ENCODE measurements around the gene RHAG. TPM values are rescaled to one million over a fixed set of nuclear protein-coding genes. Genes with fewer than 3 reads are reported as not detected.
"Not testable (repeated sequence)": the region's sequence is repeated elsewhere in the genome, so short reads cannot be mapped to it uniquely, and the experiment has no call there.

Gene RHAG
- polyA plus RNA-seq = not detected

- H3K9me3 Mint-ChIP-seq = peaks cover 0 to 8% (median 4%) of the 10 kb centered on the region in 6 donors
- H3K27me3 Mint-ChIP-seq (ENCODE audit: low read depth in 3 of 3) = peaks cover 0 to 2% (median 0%) of the 10 kb centered on the region in 3 donors
- H3K4me1 Mint-ChIP-seq = no peaks in the 10 kb centered on the region
- H3K4me3 Mint-ChIP-seq = no peak within 1 kb of the TSS
- no peak for DNase-seq
- H3K36me3 Mint-ChIP-seq = no peaks in the 10 kb centered on the region
- H3K27ac Mint-ChIP-seq = no peak within 1 kb of the TSS
Observed at GRCh38 chr6:49636713-49637349, at the start of gene RHAG. RHAG (minus strand) TSS chr6:49636839; CDS start chr6:49636812, 27 bp downstream.

- Mint-ChIP-seq H3K27ac (no peak overlapping the region), H3K27me3 (ENCODE audit: low read depth in 3 of 3) (no peaks in the 10 kb centered on the region), H3K36me3 (no peaks in the 10 kb centered on the region), H3K4me1 (no peaks in the 10 kb centered on the region), H3K9me3 (peaks cover 3 to 9% (median 5%) of the 10 kb centered on the region in 6 donors), H3K4me3 (no peak overlapping the region)
- DNase-seq = no peak
Observed at GRCh38 chr6:49676671-49677281, 40.1 kb upstream of the RHAG start.

DNA sequence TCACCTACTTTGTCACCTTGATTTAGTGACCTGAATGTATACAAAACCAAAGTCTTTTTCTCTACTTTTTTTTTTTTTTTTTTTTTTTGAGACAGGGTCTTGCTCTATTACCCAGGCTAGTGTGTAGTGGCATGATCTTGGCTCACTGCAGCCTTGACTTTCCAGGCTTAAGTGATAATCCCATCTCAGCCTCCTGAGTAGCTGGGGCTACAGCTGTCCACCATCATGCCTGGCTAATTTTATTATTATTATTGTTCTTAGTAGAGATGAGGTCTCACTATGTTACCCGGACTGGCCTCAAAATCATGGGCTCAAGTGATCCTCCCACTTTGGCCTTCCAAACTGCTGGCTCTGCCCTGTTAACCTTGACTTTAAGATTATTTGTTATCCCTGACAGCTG, 39.2 kb upstream of the RHAG start:
- DNase-seq = no peak
- Mint-ChIP-seq H3K4me1 (no peaks in the 10 kb centered on the region), H3K4me3 (no peak overlapping the region), H3K36me3 (no peaks in the 10 kb centered on the region), H3K9me3 (peaks cover 3 to 16% (median 8%) of the 10 kb centered on the region in 6 donors), H3K27me3 (ENCODE audit: low read depth in 3 of 3) (no peaks in the 10 kb centered on the region), H3K27ac (no peak overlapping the region)

GRCh38 chr6:49668083-49668511, 31.5 kb upstream of the RHAG start:
- no peak overlapping the region for H3K4me3 Mint-ChIP-seq
- no peak for DNase-seq
- H3K27ac Mint-ChIP-seq = no peak overlapping the region
- H3K9me3 Mint-ChIP-seq = peaks cover 2 to 20% (median 11%) of the 10 kb centered on the region in 6 donors
- peaks cover 0 to 3% (median 0%) of the 10 kb centered on the region in 3 donors for H3K36me3 Mint-ChIP-seq
- peaks cover 0 to 2% (median 2%) of the 10 kb centered on the region in 3 donors for H3K27me3 Mint-ChIP-seq (ENCODE audit: low read depth in 3 of 3)
- H3K4me1 Mint-ChIP-seq = no peaks in the 10 kb centered on the region

GRCh38 chr6:49666930-49667757, 30.5 kb upstream of the RHAG start:
- Mint-ChIP-seq H3K36me3 (peaks cover 0 to 3% (median 0%) of the 10 kb centered on the region in 3 donors), H3K4me3 (no peak overlapping the region), H3K4me1 (no peaks in the 10 kb centered on the region), H3K27ac (no peak overlapping the region), H3K9me3 (peaks cover 2 to 18% (median 11%) of the 10 kb centered on the region in 6 donors), H3K27me3 (ENCODE audit: low read depth in 3 of 3) (peaks cover 0 to 2% (median 2%) of the 10 kb centered on the region in 3 donors)
- no peak for DNase-seq

DNA sequence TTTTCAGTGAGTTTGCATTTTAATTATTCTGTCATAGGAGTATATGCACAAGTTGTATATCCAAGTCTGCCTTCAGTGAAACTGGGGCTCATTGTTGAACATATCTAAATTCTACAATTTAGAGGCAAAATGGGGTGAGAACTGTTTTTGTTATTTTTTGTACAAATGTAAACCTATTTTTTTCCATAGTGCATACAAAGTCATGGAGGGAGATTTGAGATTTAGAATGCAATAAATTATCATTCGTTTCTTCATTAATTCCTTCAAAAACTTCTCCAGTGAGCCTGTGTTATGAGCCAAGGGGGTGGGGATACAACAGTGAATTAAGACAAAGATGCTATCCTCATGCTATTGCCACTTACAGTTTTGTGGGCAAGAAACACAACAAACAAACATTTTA, 29.8 kb upstream of the RHAG start:
- H3K36me3 Mint-ChIP-seq = peaks cover 0 to 3% (median 0%) of the 10 kb centered on the region in 3 donors
- no peak overlapping the region for H3K4me3 Mint-ChIP-seq
- H3K9me3 Mint-ChIP-seq = peaks cover 2 to 15% (median 12%) of the 10 kb centered on the region in 6 donors
- no peaks in the 10 kb centered on the region for H3K4me1 Mint-ChIP-seq
- peaks cover 0 to 2% (median 2%) of the 10 kb centered on the region in 3 donors for H3K27me3 Mint-ChIP-seq (ENCODE audit: low read depth in 3 of 3)
- H3K27ac Mint-ChIP-seq = no peak overlapping the region
- no peak for DNase-seq

DNA sequence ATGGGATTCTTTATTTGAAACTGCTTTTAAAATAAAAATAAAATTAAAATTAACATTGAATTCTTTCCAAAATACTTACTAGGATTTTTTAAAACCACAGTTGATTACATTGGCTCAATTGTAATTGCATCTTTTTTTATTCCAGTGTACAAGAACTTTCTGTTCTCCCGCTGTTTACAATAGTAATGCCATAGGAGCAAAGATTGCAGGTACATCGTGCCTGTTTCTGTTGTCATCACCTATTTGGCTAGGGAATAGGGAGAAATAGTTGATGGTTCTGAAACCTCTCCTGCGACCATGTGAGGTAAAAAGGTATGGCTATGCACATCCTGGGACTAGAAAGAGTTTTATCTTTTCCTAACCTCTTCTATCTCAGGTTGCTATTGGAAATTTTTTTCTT, 28.2 kb upstream of the RHAG start:
- Mint-ChIP-seq H3K36me3 (peaks cover 0 to 3% (median 0%) of the 10 kb centered on the region in 3 donors), H3K9me3 (peaks cover 0 to 17% (median 8%) of the 10 kb centered on the region in 6 donors), H3K4me1 (no peaks in the 10 kb centered on the region), H3K27ac (no peak overlapping the region), H3K4me3 (no peak overlapping the region), H3K27me3 (ENCODE audit: low read depth in 3 of 3) (peaks cover 0 to 2% (median 2%) of the 10 kb centered on the region in 3 donors)
- no peak for DNase-seq

- H3K36me3 Mint-ChIP-seq; H3K4me1 Mint-ChIP-seq; DNase-seq; H3K27me3 Mint-ChIP-seq (ENCODE audit: low read depth in 3 of 3); H3K4me3 Mint-ChIP-seq; H3K27ac Mint-ChIP-seq: not testable (repeated sequence)
- peaks cover 2 to 17% (median 8%) of the 10 kb centered on the region in 6 donors for H3K9me3 Mint-ChIP-seq
Observed at GRCh38 chr6:49664054-49664453, 27.4 kb upstream of the RHAG start.

- DNase-seq = no peak
- Mint-ChIP-seq H3K36me3 (peaks cover 0 to 3% (median 0%) of the 10 kb centered on the region in 3 donors), H3K27me3 (ENCODE audit: low read depth in 3 of 3) (peaks cover 0 to 4% (median 2%) of the 10 kb centered on the region in 3 donors), H3K4me1 (no peaks in the 10 kb centered on the region), H3K4me3 (no peak overlapping the region), H3K27ac (no peak overlapping the region), H3K9me3 (peaks cover 3 to 21% (median 9%) of the 10 kb centered on the region in 6 donors)
Observed at GRCh38 chr6:49662892-49663261, 26.2 kb upstream of the RHAG start.

GRCh38 chr6:49662231-49662891, 25.7 kb upstream of the RHAG start:
- Mint-ChIP-seq H3K9me3 (peaks cover 3 to 21% (median 9%) of the 10 kb centered on the region in 6 donors), H3K27me3 (ENCODE audit: low read depth in 3 of 3) (peaks cover 0 to 4% (median 2%) of the 10 kb centered on the region in 3 donors), H3K27ac (no peak overlapping the region), H3K4me3 (no peak overlapping the region), H3K4me1 (no peaks in the 10 kb centered on the region), H3K36me3 (peaks cover 0 to 3% (median 0%) of the 10 kb centered on the region in 3 donors)
- no peak for DNase-seq

DNA sequence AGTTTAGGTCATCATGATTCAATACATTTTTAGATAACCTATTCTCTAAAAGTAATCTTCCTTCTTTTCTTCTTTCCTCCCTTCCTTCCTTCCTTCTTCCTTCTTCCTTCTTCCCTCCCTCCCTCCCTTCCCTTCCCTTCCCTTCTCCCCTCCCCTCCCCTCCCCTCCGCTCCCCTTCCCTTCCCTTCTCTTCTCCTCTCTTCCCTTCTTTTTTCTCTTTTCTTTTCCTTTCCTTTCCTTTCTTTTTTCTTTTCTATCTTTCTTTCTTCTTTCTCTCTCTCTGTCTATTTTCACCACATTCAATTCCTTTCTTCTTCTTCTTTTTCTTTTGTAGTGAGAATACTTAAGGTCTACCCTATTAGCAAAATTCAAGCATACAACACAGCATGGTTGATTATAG, 17.3 kb upstream of the RHAG start:
- H3K4me1 Mint-ChIP-seq = no peaks in the 10 kb centered on the region
- peaks cover 0 to 4% (median 0%) of the 10 kb centered on the region in 3 donors for H3K27me3 Mint-ChIP-seq (ENCODE audit: low read depth in 3 of 3)
- DNase-seq = no peak
- H3K4me3 Mint-ChIP-seq = no peak overlapping the region
- H3K9me3 Mint-ChIP-seq = peaks cover 2 to 21% (median 3%) of the 10 kb centered on the region in 6 donors
- no peaks in the 10 kb centered on the region for H3K36me3 Mint-ChIP-seq
- no peak overlapping the region for H3K27ac Mint-ChIP-seq

DNA sequence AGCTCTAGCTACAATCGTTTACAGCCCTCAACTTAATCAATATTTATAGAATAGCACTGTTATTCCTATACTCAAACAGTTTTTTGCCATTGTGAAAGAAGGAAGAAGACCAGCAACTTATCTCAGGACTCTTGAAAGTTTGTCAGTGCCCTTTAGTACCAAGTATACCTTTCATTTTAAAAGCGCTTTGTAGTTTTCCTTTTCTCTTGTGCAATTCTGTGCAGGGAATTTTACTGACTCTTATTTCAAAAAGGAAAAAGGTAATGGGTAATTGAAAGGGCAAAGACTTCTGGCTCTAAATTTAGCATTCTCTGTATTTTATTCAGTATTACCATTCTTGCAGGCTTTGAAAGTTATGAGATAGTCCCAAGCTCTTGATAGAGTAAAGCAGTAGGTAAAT, 16.8 kb upstream of the RHAG start:
- no peak overlapping the region for H3K27ac Mint-ChIP-seq
- H3K9me3 Mint-ChIP-seq = peaks cover 2 to 17% (median 3%) of the 10 kb centered on the region in 6 donors
- H3K4me1 Mint-ChIP-seq = no peaks in the 10 kb centered on the region
- peaks cover 0 to 2% (median 0%) of the 10 kb centered on the region in 3 donors for H3K27me3 Mint-ChIP-seq (ENCODE audit: low read depth in 3 of 3)
- DNase-seq = no peak
- H3K36me3 Mint-ChIP-seq = no peaks in the 10 kb centered on the region
- H3K4me3 Mint-ChIP-seq = no peak overlapping the region

GRCh38 chr6:49651239-49651638, 14.6 kb upstream of the RHAG start:
- no peaks in the 10 kb centered on the region for H3K36me3 Mint-ChIP-seq
- H3K4me1 Mint-ChIP-seq = no peaks in the 10 kb centered on the region
- DNase-seq = no peak
- H3K27me3 Mint-ChIP-seq (ENCODE audit: low read depth in 3 of 3) = peaks cover 0 to 2% (median 0%) of the 10 kb centered on the region in 3 donors
- peaks cover 0 to 25% (median 2%) of the 10 kb centered on the region in 6 donors for H3K9me3 Mint-ChIP-seq
- no peak overlapping the region for H3K4me3 Mint-ChIP-seq
- no peak overlapping the region for H3K27ac Mint-ChIP-seq
